ENCODE data around the gene SCUBE2.
"Not testable (repeated sequence)": the region's sequence is repeated elsewhere in the genome, so short reads cannot be mapped to it uniquely, and the experiment has no call there.

The SCUBE2 gene

GRCh38 chr11:9103542-9104276 lies 12.3 kb upstream of the SCUBE2 start:
- DNase-seq: no peak

GRCh38 chr11:9099617-9100016 lies 8.2 kb upstream of the SCUBE2 start:
- no peak for DNase-seq

- not testable (repeated sequence) for DNase-seq
These were observed 7.1 kb upstream of the SCUBE2 start for GRCh38 chr11:9098455-9098854.

GRCh38 chr11:9097186-9097943 lies 6.0 kb upstream of the SCUBE2 start:
- not testable (repeated sequence) for DNase-seq

GRCh38 chr11:9096427-9096826 lies 5.0 kb upstream of the SCUBE2 start:
- no peak for DNase-seq

GRCh38 chr11:9095421-9095820 lies 4.0 kb upstream of the SCUBE2 start:
- DNase-seq: peak; percentile 35

- no peak for DNase-seq
These were observed 3.0 kb upstream of the SCUBE2 start for GRCh38 chr11:9094420-9094819.

GRCh38 chr11:9092853-9093778 lies 1.7 kb upstream of the SCUBE2 start:
- peak; percentile 19 for DNase-seq

GRCh38 chr11:9092072-9092471 lies 673 bp upstream of the SCUBE2 start:
- no peak for DNase-seq

- no peak for DNase-seq
These were observed 833 bp downstream of the SCUBE2 start for GRCh38 chr11:9090488-9091043.

- DNase-seq: no peak
These were observed 1.8 kb downstream of the SCUBE2 start for GRCh38 chr11:9089636-9090035.

GRCh38 chr11:9089061-9089460 lies 2.3 kb downstream of the SCUBE2 start:
- DNase-seq: no peak

- no peak for DNase-seq
These were observed 8.8 kb downstream of the SCUBE2 start for GRCh38 chr11:9082575-9082974.

GRCh38 chr11:9081153-9081552 lies 10.2 kb downstream of the SCUBE2 start:
- DNase-seq: no peak

- DNase-seq: no peak
These were observed 13.0 kb downstream of the SCUBE2 start for GRCh38 chr11:9078113-9079086.

GRCh38 chr11:9077164-9077563 lies 14.2 kb downstream of the SCUBE2 start:
- DNase-seq: no peak

GRCh38 chr11:9076661-9077060 lies 14.7 kb downstream of the SCUBE2 start:
- DNase-seq: no peak

- DNase-seq: no peak
These were observed 15.4 kb downstream of the SCUBE2 start for GRCh38 chr11:9076046-9076445.

- no peak for DNase-seq
These were observed 15.8 kb downstream of the SCUBE2 start for GRCh38 chr11:9075556-9075955.

- DNase-seq: no peak
These were observed 16.9 kb downstream of the SCUBE2 start for GRCh38 chr11:9074338-9075029.
